Cardiac muscle cell (in vitro differentiated cells and primary cell): ENCODE measurements around the gene PRSS3. TPM values are rescaled to one million over a fixed set of nuclear protein-coding genes. Genes with fewer than 3 reads are reported as not detected.

ENCODE experiments used
- DNase-seq, 2 donors: peaks; one replicate each; pipeline versions ENCODE4 v3.0.0 to v3.0.0-alpha.2; 2010 to 2017; ENCODE audit warnings: low read depth in 1 of 2, low spot score in 1 of 2
- H3K27ac ChIP-seq: fragments of 200-600 bp; sonication (generic); 2 replicates; pipeline ENCODE4 v1.5.1; 2016
- H3K27me3 ChIP-seq: fragments of 200-600 bp; sonication (generic); 2 replicates; pipeline ENCODE4 v1.6.0; 2016; ENCODE audit warnings: control low read depth
- H3K36me3 ChIP-seq: fragments of 200-600 bp; sonication (generic); 2 replicates; pipeline ENCODE4 v1.5.1; 2016; ENCODE audit warnings: control low read depth
- H3K4me1 ChIP-seq: fragments of 200-600 bp; sonication (generic); 2 replicates; pipeline ENCODE4 v1.8.1; 2017; ENCODE audit warnings: low read depth, mild to moderate bottlenecking, mixed run types
- H3K4me3 ChIP-seq: fragments of 200-600 bp; sonication (generic); 2 replicates; pipeline ENCODE4 v1.5.1; 2016; ENCODE audit warnings: mild to moderate bottlenecking
- H3K9me3 ChIP-seq: fragments of 200-600 bp; sonication (generic); 2 replicates; pipeline ENCODE4 v1.5.1; 2017; ENCODE audit warnings: low read depth, mild to moderate bottlenecking, control low read depth
- polyA plus RNA-seq: library from polyadenylated mRNA; unstranded; fragments of >200 nt; fragmentation: Nextera tagmentation; extraction: Ambion mirVana; gene quantifications from 2 replicates; pipeline ENCODE4 v1.2.1, GENCODE V29; 2016
- total RNA-seq: library from RNA; depleted of rRNA; stranded (reverse); fragments of >200 nt; gene quantifications from 2 replicates; pipeline ENCODE4 v1.2.3, GENCODE V29; 2016
- TF ChIP-seq, protein P1 (sequence below): IDR thresholded peaks from 2 replicates; pipeline ENCODE4 v1.5.1; 2012; ENCODE audit warnings: low read depth, mild to moderate bottlenecking, low read length

PRSS3 gene
- total and polyA plus RNA-seq, 2 experiments from 2014 or later: 0.24 TPM; not detected in 1

- no peaks in the 10 kb centered on the region for H3K27me3 ChIP-seq
- no peaks in the 10 kb centered on the region for H3K9me3 ChIP-seq
- TF ChIP-seq, protein P1, sequence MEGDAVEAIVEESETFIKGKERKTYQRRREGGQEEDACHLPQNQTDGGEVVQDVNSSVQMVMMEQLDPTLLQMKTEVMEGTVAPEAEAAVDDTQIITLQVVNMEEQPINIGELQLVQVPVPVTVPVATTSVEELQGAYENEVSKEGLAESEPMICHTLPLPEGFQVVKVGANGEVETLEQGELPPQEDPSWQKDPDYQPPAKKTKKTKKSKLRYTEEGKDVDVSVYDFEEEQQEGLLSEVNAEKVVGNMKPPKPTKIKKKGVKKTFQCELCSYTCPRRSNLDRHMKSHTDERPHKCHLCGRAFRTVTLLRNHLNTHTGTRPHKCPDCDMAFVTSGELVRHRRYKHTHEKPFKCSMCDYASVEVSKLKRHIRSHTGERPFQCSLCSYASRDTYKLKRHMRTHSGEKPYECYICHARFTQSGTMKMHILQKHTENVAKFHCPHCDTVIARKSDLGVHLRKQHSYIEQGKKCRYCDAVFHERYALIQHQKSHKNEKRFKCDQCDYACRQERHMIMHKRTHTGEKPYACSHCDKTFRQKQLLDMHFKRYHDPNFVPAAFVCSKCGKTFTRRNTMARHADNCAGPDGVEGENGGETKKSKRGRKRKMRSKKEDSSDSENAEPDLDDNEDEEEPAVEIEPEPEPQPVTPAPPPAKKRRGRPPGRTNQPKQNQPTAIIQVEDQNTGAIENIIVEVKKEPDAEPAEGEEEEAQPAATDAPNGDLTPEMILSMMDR: no peak
- H3K4me1 ChIP-seq: no peaks in the 10 kb centered on the region
- no peak overlapping the region for H3K27ac ChIP-seq
- no peaks in the 10 kb centered on the region for H3K36me3 ChIP-seq
- no peak for DNase-seq
- no peak overlapping the region for H3K4me3 ChIP-seq
Measured at GRCh38 chr9:33776578-33776977, 18.8 kb upstream of the PRSS3 start.

DNA sequence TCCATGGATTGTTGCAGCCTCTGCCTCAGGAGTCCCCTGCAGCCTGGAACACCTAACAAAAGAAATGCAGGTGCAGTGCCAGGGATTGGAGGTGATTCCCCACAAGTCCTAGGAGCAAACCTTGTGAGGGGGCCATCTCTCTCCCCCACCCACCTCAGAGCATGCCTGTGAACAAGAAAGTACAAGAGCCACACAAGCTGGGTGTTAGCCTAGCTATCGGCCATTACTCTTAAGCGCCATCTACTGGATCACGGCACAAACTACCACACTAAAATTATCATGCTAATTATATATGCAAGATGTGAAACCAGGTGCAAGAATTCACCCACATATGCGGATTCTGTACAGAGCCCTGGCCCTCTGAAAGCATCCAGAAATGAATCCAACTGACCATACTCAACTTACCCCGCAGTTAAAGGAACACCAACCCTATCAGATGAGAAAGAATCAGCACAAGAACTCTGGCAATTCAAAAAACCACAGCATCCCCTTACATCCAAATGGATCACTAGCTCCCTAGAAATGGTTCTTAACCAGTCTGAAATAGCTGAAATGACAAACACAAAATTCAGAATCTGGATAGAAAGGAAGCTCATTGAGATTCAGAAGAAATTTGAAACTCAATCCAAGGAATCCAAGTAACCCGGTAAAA, 16.5 kb upstream of the PRSS3 start:
- DNase-seq: peak; percentile 66 to 73
- H3K4me3 ChIP-seq: no peak overlapping the region
- TF ChIP-seq, protein P1: peak; percentile 87
- no peaks in the 10 kb centered on the region for H3K36me3 ChIP-seq
- no peak overlapping the region for H3K27ac ChIP-seq
- H3K9me3 ChIP-seq: no peaks in the 10 kb centered on the region
- no peaks in the 10 kb centered on the region for H3K4me1 ChIP-seq
- no peaks in the 10 kb centered on the region for H3K27me3 ChIP-seq

DNA sequence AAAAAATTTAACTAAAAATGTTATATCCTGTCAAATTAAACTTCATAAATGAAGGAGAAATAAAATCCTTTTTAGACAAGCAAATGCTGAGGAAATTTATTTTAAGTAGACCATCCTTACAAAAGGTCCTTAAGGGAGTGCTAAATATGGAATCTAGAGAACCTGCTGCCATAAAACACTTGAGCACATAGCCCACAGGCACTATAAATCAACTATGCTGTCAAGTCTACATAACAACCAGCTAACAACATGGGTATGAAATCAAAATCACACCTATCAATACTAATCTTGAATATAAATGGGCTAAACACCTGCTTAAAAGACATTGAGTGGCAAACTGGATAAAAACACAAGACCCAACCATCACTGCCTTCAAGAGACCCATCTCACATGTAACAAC, 15.1 kb upstream of the PRSS3 start:
- DNase-seq: no peak
- Histone ChIP-seq H3K27me3 (no peaks in the 10 kb centered on the region), H3K36me3 (no peaks in the 10 kb centered on the region), H3K4me3 (no peak overlapping the region), H3K27ac (no peak overlapping the region), H3K4me1 (no peaks in the 10 kb centered on the region), H3K9me3 (no peaks in the 10 kb centered on the region)
- TF ChIP-seq, protein P1: no peak

DNA sequence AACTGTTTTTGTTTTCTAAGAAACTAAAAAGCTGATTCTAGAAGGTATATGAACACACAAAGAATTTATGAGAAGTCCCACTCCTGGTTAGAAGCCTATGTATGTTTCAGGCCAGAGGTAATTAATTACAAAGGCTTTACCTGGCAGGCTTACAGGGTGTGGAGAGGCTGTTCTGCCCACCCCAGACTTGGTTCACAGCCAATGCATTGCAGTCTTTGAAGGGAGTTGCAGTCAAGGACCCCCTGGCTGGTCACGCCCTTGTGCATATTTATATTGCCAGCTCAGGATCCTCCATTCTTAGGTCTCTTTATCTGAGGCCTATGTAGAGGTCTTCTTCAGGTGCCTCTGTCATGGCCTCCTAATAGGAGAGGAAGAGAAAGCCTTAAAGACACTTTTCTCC, 13.6 kb upstream of the PRSS3 start:
- Histone ChIP-seq H3K27me3 (no peaks in the 10 kb centered on the region), H3K4me3 (no peak overlapping the region), H3K9me3 (no peaks in the 10 kb centered on the region), H3K4me1 (no peaks in the 10 kb centered on the region), H3K36me3 (no peaks in the 10 kb centered on the region), H3K27ac (no peak overlapping the region)
- TF ChIP-seq, protein P1: no peak
- DNase-seq: no peak

GRCh38 chr9:33782395-33783152, 12.8 kb upstream of the PRSS3 start:
- Histone ChIP-seq H3K36me3 (no peaks in the 10 kb centered on the region), H3K4me3 (no peak overlapping the region), H3K9me3 (no peaks in the 10 kb centered on the region), H3K27ac (no peak overlapping the region), H3K27me3 (no peaks in the 10 kb centered on the region), H3K4me1 (no peaks in the 10 kb centered on the region)
- peak in 1 of 2 donors; percentile 81 for DNase-seq
- TF ChIP-seq, protein P1: no peak
